Stimulated activated CD8-positive, alpha-beta memory T cell treated with anti-CD3 and anti-CD28 coated beads, Interleukin-4, amount 100 ng/mL, for 4 hours (primary cell): ENCODE measurements around the gene GALK1.

ENCODE experiments used
- DNase-seq, 2 donors: peaks; one replicate each; pipeline ENCODE4 v3.0.0-alpha.2; 2020; ENCODE audit warnings: low read depth in 2 of 2, low spot score in 1 of 2

Gene GALK1

DNA sequence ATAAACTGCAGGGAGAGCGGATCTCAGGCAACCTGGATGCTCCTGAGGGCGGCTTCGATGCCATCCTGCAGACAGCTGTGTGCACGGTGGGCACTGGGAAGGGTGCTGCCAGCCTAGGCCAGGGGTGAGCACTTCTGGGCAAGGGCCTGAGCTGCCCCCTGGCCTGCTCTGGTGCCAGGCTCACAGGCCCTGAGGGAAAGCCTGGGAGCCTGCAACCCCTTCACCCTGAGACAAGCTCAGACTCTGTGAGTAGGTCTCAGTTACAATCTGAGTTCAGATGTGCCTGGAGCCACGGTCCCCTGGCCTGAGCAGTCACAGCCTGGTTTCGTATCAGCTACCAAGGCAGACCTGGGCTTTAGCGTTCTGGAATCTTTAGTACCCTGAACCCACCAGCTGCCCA is 35.6 kb downstream of the GALK1 start:
- no peak for DNase-seq

DNA sequence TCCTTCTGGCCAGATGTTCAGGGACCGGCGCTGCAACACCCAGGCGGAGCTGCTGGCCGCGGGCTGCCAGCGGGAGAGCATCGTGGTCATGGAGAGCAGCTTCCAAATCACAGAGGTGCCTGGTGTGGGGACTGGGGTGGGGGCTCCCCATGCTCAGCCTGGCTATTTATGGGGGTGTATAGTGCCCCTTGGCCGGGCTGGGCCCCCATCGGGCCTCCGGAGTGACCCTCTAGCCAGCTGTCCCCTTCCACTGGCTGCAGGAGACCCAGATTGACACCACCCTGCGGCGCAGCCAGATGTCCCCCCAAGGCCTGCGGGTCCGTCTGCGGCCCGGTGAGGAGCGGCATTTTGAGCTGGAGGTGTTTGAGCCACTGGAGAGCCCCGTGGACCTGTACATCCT is 37.6 kb downstream of the GALK1 start:
- no peak for DNase-seq

DNA sequence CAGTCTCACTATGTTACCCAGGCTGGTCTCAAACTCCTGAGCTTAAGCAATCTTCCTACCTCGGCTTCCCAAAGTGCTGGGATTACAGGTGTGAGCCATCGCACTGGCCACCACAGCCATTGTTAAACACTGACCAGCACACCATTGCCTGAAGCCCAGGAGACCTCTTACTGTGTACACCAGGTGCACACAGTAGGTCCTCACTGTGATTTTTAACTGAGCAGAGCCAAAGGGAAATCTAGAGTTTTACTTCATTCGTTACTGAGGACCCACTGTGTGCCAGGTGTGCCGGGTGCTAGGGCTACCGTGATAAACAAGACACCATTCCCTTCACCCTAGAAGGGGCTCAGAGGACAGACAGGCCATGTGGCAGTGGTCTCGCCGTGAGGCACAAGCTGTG is 39.5 kb downstream of the GALK1 start:
- no peak for DNase-seq

DNA sequence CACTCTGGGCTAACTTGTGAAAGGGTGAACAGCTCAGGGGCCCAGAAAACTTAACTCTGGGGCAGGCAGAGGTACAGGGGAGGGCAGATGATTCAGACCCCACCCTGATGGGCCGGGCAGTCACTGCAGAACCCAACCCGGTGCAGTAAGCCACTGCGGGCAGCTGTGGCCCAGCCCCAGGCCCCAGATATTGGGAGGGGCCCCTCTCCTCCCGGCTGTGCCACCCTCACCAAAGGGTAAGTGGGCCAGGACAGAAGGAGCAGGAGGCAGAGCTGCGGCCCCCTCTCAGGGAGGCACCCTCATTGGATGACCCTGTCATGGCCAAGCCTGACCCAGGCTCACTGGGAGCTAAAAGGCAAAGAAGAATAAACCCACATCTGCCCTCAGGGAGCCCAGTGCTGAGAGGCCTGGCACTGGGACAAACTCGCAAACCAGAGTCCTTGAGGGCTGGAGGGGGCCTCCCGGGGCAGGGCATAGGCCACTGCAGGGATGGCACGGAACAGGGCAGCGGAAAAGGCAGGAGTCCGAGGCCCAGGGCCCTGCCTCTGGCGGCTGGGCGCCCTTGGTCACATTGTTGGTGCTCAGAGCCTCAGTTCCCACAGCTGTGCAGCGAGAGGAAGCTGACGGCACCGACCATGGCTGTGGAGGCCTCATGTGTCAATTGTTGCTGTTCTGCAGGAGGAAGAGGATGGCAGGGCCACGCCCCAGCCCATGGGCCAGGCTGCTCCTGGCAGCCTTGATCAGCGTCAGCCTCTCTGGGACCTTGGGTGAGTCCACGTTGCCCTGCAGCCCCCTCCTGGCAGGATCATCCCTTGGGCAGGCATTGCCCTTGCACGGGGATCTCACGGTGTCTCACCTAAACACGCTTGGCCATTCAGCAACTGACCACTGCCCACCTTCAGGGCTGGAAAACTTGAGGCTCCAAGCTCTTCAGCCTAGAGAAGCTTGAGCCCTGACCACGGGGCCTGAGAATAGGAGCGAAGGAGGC is 40.7 kb downstream of the GALK1 start:
- no peak for DNase-seq

DNA sequence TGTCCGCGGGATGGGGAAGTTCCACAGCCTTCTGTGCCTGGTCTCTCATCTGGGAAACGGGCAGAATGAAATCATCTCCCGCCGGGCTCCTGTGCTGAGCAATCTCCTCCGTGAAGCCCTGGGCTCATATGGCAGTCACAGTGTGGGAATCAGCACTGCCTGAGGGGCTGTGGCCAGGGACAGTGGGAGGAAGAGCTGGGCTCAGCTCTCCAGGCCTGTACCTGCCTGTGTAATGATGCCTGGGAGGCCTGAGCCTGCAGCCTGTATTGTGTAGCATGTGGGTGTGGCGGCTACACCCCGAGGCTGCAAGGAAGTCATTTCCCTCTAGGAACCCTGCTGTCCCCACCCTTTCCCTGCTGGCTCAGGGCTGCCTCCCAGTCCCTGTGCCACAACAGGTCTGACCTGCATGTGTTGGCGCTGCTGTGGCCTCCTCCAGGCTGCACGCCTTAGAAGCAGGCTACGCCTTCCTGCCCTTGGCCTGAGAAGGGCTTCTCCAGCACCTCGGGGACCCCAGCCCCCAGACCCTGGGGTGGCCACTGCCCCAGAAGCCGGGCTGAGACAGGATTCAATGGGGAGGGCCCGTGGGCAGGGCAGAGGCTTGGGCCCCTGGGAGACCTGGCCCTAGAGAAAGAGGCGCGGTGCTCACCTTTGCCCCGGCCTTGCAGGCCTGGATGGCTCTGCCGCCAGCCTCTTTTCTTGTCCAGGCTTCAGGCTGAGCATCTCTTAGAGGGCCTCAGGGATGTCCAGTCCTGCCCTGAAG is 41.6 kb downstream of the GALK1 start:
- no peak for DNase-seq

DNA sequence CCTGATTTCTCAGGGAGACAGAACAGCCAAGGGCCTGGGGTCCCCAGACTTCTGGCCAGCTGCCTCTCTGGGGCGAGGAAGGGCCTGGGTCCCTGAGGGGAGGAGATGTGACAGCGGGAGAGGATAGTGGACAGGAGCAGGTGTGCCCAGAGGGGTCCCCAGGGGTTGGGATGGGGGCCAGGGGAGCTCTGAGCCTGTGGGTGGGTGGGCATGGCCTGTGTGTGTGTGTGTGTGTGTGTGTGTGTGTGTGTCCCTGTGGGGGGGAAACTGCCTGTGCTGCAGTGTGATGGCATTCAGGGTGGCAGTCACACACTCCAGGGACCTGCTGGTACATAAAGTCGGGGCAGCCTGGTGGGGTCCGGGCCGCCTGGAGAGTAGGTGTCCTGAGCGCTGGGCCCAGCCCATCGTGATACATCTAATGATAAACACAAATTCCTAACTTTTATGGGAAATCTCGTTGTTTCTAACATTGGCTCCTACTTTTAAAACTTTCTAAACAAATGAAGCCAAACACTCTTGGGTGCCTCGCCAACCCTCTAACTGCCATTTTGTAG is 42.4 kb downstream of the GALK1 start:
- DNase-seq: no peak

DNA sequence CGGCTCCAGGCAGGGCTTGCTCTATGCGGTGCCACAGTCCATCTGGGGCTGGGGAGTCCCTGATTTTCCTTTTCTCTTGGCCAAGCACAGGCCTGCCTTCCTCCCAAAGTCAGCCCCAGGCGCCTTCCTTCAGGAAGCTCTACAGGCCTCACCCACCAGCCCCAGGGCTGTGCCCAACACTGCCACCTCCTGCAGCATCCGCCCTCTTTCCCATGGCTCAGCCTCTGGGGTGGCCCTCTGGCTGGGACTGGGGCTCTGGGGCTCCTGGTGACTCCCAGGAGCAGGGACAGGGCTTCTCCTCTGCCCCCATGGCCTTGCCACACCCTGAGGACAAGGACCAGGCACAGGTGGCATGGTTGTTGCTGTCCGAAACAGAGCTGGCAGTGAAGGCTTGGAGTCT is 42.9 kb downstream of the GALK1 start:
- DNase-seq: no peak

DNA sequence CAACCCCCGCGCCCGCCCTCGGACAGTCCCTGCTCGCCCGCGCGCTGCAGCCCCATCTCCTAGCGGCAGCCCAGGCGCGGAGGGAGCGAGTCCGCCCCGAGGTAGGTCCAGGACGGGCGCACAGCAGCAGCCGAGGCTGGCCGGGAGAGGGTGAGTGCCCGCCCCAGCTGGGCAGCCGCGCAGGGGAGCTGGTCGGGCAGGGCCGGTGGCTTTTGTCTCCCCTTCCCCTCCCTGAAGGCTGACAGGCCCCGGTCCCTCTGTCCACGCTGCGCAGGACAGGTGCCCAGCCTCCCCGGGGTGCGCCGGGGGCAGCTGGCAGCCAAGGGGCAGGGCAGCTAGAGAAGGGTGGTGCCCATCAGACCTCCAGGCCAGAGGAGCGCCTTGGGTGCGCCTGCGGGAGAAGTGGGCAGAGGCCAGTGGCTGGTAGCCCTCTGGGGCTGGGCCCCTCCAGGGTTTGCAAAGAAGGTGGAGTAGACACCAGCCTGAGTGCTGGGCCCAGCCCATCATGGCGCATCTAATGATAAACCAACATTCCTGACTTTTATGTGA is 43.5 kb downstream of the GALK1 start:
- DNase-seq: no peak

DNA sequence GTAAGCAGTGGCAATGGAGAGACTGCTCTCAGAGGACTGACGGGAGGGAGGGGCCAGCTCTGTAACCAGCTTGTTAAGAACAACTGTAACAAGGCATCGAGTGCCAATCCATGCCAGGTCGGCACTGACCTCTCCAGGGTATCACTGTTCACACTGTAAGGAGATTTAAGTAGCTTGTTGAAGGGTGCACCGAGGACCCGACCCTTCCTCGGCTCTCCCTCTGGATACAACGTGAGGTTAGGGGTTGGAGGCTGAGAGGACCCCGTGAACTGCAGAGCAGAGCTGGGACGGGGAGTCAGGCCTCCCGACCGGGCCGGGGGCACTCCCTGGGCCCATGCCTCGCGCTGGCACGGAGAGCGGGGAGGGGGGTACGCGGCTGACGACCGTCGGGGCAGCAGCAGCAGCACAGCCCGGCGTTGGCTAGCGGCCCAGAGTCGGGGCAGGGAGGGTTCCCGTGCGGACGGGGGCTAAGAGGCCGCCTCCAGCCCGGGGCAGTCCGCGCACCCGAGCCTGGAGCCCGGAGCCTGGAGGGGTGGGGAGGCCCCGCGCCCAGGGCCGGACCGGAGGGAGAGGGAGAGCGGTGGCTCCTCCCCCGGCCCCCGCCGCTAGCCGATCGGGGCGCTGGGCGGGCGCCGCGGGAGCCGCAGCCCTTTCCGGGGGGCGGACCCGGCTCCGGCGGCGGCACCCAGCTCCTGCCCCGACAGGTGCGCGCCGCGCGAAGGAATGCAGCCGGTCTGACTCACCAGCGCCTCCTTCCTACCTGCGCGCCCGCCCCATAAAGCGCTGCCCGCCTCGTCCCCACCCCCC is 44.1 kb downstream of the GALK1 start, which contains the start of gene ITGB4:
TSS of gene ITGB4 (plus strand) at position 804 of the 807 bp plus-strand sequence. CDS start 3,245 bp downstream, outside the sequence.
- peak; percentile 17 to 24 for DNase-seq

DNA sequence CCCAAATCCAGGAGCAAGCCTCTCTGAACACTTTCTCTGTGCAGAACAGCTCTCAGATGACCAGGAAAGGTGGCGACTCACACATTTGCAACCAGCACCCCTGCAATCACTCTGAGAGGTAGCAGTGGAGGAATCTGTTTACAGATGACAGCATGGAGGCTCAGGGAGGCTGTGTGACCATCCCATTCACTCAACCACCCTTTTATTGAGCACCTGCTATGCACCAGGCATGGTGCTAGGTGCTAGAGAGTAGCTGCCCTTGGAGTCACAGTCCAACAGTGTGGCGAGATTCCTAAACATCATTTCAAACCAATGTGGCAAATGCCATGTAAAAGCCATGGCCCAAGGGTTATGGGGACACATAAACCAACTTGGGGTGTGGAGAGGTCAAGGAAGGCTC is 45.3 kb downstream of the GALK1 start:
- no peak for DNase-seq

GRCh38 chr17:75712446-75712845 is 52.5 kb downstream of the GALK1 start:
- no peak for DNase-seq
